Left ventricle myocardium inferior (tissue), 1 donor: ENCODE measurements around the gene ENDOV. TPM values are rescaled to one million over a fixed set of nuclear protein-coding genes. Genes with fewer than 3 reads are reported as not detected.

Experiments
- DNase-seq: peaks from one replicate; pipeline ENCODE4 v3.0.0-alpha.2; 2020
- H3K27ac ChIP-seq: fragments of 200-600 bp; replicated peaks from 2 replicates; pipeline ENCODE4 v1.8.0; 2021
- H3K27me3 ChIP-seq: fragments of 200-600 bp; 2 replicates; pipeline ENCODE4 v1.8.0; 2021; ENCODE audit warnings: low read depth
- H3K36me3 ChIP-seq: fragments of 200-600 bp; 2 replicates; pipeline ENCODE4 v1.8.0; 2021
- H3K4me1 ChIP-seq: fragments of 200-600 bp; 2 replicates; pipeline ENCODE4 v1.8.0; 2021
- H3K4me3 ChIP-seq: fragments of 200-600 bp; 2 replicates; pipeline ENCODE4 v1.8.0; 2021; ENCODE audit warnings: mild to moderate bottlenecking, moderate library complexity
- H3K9me3 ChIP-seq: fragments of 200-600 bp; replicated peaks from 2 replicates; pipeline ENCODE4 v1.8.0; 2021
- intact Hi-C: fragments of 100-400 bp; cut with micrococcal nuclease; formaldehyde crosslinking; loops from one replicate; pipeline ENCODE4 v1.11.0; 2022
- total RNA-seq: library from RNA; stranded (reverse); fragmentation: NEBNext Ultra II Directional; extraction: Animal tissue kit (Norgen Biotek cat#: 25700); gene quantifications from one replicate; pipeline ENCODE4 v1.2.1, GENCODE V29; 2021
- TF ChIP-seq, protein P1 (sequence below): fragments of 200-600 bp; IDR thresholded peaks from 2 replicates; pipeline ENCODE4 v1.8.0; 2021; ENCODE audit warnings: antibody characterized with exemption, mild to moderate bottlenecking, borderline replicate concordance
- donor health status: DM: no; HTN: yes; CAD: no; lungs with severe emphysema.

The ENDOV gene
- total RNA-seq, 1 donor from 2014 or later = 11.3 TPM

DNA sequence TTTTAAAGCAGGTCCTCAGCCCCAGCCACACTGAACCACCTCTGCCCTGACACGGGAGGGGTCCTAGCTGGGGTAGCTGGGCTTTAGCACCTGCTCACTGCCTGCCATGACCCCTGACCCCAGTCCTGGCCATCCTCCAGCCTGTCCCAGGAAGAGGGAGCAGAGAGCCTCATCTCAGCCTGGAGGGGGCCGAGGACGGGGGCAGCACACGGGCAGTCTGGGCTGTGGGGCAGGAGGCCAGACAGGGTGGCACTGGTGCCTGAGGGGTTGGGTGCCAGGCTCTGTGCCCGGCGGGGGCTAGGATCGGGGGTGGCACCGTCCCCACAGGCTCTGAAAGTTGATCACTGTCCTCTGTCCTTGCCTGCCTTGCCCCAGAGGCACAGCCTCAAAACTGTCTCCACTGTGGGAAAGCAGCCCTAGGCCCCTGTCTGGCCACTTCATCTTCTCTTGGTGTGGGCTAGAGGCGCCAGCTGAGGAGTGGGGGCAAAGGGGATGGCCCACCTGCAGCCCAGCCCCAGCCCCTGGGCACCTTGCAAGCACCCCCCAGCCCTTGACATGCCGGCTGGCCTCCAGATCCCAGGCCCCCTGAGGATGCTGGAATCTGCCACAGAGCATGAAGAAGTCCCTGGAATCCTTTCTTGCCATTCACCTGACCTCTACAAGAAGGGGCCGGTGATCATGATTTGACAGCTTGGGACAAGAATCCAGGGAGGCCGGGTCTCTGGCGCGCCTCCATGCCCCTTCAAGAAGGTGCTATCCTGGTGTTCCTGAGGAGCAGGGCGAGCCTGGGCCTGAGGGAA, 15.7 kb downstream of the ENDOV start:
- TF ChIP-seq, protein P1, sequence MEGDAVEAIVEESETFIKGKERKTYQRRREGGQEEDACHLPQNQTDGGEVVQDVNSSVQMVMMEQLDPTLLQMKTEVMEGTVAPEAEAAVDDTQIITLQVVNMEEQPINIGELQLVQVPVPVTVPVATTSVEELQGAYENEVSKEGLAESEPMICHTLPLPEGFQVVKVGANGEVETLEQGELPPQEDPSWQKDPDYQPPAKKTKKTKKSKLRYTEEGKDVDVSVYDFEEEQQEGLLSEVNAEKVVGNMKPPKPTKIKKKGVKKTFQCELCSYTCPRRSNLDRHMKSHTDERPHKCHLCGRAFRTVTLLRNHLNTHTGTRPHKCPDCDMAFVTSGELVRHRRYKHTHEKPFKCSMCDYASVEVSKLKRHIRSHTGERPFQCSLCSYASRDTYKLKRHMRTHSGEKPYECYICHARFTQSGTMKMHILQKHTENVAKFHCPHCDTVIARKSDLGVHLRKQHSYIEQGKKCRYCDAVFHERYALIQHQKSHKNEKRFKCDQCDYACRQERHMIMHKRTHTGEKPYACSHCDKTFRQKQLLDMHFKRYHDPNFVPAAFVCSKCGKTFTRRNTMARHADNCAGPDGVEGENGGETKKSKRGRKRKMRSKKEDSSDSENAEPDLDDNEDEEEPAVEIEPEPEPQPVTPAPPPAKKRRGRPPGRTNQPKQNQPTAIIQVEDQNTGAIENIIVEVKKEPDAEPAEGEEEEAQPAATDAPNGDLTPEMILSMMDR = no peak
- Histone ChIP-seq H3K36me3 (no peaks in the 10 kb centered on the region), H3K9me3 (no peaks in the 10 kb centered on the region), H3K27ac (no peak overlapping the region), H3K27me3 (no peaks in the 10 kb centered on the region), H3K4me3 (no peak overlapping the region), H3K4me1 (peaks cover 8% of the 10 kb centered on the region)
- intact Hi-C loops = no loop called here
- no peak for DNase-seq

DNA sequence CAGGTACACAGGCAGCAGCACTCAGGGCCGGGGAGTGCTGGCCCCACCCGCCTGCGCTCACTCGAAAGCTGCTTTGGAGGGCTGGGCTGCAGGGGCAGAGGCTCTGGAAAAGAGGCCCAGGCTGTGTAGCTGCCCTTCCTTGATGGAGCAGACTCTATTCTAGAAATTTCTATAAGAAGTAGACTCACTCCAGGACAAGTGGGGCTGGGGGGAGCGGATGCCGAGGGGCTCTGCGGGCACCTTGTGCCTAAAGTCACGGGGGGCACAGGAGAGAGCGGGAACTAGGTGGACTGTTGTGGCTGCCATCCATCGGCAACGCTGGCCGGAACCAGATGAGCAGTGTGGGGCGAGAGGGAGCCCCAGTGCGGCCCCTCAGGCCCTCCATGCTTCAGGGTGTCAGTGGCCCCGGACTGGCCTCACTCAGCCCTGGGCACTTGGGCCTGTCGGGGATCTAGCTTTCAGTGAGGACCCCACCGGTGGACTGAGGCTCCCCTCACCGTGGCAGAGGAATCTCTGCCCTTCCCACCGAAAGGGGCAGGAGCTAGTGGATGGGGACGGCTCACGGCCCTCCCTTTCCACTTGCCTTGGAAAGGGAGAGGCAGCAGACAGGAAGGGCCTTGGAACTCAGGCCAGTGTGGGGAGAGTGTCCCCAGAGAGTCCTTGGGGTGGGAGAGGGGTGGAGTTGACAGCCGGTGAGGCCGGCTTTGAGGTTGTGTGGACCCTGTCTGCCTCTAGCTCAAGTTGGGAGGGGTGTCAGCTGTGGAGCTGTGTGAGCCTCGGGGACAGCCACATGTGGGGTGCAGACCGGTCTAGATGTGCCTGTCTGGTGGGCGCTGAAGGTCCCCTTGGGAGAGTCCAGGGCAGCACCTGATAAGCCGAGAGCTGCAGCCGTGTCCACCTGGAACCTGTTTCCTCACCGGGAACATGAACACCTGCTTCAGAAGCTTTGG, 16.6 kb downstream of the ENDOV start:
- Histone ChIP-seq H3K27ac (no peak overlapping the region), H3K27me3 (no peaks in the 10 kb centered on the region), H3K4me3 (no peak overlapping the region), H3K4me1 (peaks cover 8% of the 10 kb centered on the region), H3K9me3 (no peaks in the 10 kb centered on the region), H3K36me3 (no peaks in the 10 kb centered on the region)
- intact Hi-C loops = no loop called here
- TF ChIP-seq, protein P1 = no peak
- DNase-seq = no peak

- Histone ChIP-seq H3K9me3 (no peaks in the 10 kb centered on the region), H3K36me3 (no peaks in the 10 kb centered on the region), H3K4me1 (no peaks in the 10 kb centered on the region), H3K27me3 (no peaks in the 10 kb centered on the region), H3K4me3 (no peak overlapping the region), H3K27ac (no peak overlapping the region)
- DNase-seq = no peak
- TF ChIP-seq, protein P1 = no peak
- intact Hi-C loops = no loop called here
Observed at GRCh38 chr17:80432350-80432955, 17.5 kb downstream of the ENDOV start.

DNA sequence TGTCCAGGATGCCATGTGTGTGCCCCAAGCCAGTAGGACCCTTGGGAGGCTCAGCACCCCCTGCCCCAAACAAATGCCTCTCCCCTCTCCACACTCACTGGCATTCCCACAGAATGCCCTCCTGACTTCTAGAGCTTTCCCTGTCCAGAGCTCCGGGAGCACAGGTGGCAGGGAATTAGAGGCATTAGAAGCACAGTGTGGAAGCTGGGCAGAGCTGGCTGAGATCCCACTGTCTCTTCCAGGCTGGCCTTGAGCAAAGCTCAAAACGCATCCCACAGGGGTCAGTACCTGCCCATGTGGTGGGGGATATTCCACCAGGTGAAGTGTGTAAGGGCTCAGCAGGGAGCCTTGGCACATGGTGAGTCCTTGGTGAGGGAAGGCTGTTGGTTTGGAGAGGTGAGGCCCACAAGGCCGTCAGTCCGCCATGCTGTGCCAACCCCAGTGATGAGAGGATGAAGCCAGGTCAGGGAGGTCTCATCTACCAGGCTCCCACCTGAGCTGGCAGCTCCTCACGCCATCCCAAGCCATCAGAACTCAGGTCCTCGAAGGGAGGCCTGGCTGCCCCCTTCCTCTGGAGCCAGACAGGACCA, 18.1 kb downstream of the ENDOV start:
- Histone ChIP-seq H3K36me3 (no peaks in the 10 kb centered on the region), H3K27me3 (no peaks in the 10 kb centered on the region), H3K4me3 (no peak overlapping the region), H3K4me1 (no peaks in the 10 kb centered on the region), H3K9me3 (no peaks in the 10 kb centered on the region), H3K27ac (no peak overlapping the region)
- intact Hi-C loops = no loop called here
- TF ChIP-seq, protein P1 = no peak
- no peak for DNase-seq

GRCh38 chr17:80433916-80434666, 19.1 kb downstream of the ENDOV start:
- Histone ChIP-seq H3K9me3 (no peaks in the 10 kb centered on the region), H3K4me1 (no peaks in the 10 kb centered on the region), H3K27me3 (no peaks in the 10 kb centered on the region), H3K27ac (no peak overlapping the region), H3K36me3 (no peaks in the 10 kb centered on the region), H3K4me3 (no peak overlapping the region)
- intact Hi-C loops = no loop called here
- TF ChIP-seq, protein P1 = no peak
- no peak for DNase-seq
